IPS-NIHi7 (cell line): ENCODE results near the gene SLC25A24.
"Not testable (repeated sequence)": the region's sequence is repeated elsewhere in the genome, so short reads cannot be mapped to it uniquely, and the experiment has no call there.

ENCODE experiments used
- DNase-seq: peaks from one replicate; pipeline ENCODE4 v3.0.0; 2012; ENCODE audit warnings: mixed read lengths; ENCODE audit errors: extremely low spot score

The SLC25A24 gene

DNA sequence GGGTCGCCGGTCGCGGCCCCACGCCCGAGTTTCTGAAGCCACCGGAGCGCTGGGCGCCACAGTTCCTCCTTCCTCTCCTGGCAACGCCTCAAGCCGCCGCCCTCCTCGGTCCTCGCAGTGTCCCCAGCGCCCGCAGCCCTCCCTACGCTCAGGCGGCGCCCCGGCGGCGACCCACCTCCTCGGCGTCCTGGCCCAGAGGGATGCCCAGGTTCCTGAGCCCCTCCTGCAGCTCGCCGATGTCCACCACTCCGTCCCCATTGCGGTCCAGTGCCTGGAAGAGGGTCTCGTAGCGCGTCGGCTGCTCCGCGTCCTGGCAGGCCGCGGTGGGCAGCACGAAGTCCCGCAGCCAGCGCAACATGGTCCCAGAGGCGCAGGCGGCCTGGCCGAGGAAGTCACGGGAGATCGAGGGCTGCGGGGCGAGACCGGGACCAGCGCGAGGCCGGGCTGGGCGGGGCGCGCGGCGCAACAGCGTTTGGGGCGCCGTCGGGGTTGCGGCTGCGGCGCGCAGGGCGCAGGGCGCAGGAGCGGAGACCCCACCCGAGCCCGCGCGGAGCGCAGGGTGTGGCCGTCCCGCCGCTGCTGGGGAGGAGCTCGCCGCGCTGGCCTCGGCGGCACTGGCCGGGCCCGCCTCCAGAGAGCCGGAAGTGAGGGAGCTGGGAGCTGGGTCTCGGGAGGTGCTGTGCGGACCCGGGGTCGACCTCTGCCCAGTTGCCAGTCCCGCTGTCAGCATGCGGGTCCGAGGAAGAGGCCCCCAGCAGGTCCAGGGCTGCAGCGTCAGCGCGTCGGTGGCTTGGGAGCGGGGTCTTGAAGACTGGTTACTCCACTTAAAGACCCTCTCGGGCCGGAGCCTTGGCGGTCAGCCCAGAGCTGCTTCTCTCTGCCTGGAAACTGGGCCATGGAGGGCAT is at the start of gene SLC25A24:
Gene SLC25A24, minus strand, starts transcription at position 563 of the 906 bp plus-strand sequence. Its CDS starts 205 bp downstream, at position 358.
- DNase-seq, result peak; percentile 91

GRCh38 chr1:108243976-108244375 is 43.8 kb upstream of the SLC25A24 start, which contains the start of gene NBPF4:
Gene NBPF4 (minus strand): TSS chr1:108244076. CDS start chr1:108243761, 315 bp downstream.
- DNase-seq, result not testable (repeated sequence)

DNA sequence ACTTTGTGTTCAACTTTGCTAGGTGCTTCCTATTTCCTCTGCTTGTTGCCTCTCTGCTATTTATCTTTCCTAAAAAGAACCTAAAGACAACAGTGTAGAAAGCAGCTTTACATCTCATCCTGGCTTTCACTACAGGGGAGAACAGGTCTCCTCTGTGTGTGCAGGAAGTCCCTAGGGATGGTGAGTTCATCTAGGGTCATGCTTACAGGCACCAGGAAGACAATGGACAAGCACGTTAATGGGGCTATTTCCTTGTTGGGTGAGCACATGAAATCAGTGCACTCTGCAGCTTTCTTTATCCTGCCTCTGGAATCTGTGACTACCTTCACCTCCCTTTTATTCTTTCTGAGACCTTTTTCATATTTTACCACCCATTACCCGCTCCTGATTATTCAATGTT is 39.3 kb upstream of the SLC25A24 start:
- DNase-seq, result not testable (repeated sequence)

DNA sequence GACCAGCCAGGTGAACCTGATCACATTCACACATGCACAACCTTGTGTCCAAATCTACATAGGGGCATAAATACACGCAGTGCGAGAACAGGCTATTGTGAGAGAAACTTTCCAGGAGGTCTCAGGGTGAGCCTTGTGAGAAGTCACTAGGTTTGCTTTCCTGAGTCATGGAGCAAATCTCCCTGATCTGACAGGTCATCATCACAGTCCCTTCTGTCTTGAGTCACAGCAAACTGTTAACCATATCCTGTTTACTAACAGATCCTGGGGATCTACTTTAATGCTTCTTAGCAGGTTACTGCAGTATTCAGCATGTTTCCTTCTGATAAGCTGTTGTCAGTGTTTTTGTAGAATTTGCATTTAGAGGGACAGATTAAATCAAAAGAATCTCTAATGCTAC is 35.2 kb upstream of the SLC25A24 start:
- not testable (repeated sequence) for DNase-seq

DNA sequence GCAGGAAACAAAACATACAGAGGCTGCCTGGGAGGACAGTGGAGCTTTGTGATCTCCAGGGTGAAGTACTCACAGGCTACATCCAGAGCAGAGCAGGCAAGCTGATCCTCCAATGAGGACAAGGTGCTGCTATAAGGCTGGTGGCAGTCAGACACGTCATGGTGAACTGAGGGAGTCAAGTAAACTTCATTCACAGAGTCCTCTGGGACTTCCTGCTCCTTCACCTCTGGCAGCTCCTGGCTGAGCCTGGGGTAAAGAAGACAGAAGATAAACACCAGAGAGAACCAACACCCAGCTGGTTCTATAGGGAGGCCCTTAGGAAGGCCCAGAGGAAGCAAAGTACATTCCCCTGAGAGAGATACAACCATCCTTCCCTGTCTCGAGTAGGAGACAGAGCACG is 32.0 kb upstream of the SLC25A24 start:
- not testable (repeated sequence) for DNase-seq

DNA sequence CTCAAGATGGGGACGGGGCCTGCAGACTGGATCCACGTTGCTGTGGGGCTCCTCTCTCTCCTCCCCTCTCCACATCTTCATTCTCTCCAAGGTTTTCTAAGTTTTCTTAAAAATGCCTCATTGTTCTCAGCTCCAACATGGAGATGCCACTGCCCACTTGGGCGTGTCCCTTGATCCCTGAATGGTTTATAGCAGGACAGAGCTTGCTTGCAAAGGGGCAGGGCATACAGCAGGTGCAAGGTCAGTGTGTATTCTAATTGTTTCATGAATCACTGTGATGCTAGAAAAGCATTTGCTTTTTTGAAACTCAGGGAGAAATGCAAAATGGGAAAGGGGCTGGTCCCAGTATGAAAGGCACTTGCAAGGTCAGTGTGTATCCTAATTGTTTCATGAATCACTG is 29.8 kb upstream of the SLC25A24 start:
- not testable (repeated sequence) for DNase-seq

GRCh38 chr1:108227772-108228171 is 27.6 kb upstream of the SLC25A24 start:
- DNase-seq, result not testable (repeated sequence)

GRCh38 chr1:108226855-108227254 is 26.7 kb upstream of the SLC25A24 start:
- DNase-seq, result not testable (repeated sequence)

GRCh38 chr1:108223226-108223625 is 23.1 kb upstream of the SLC25A24 start:
- DNase-seq, result not testable (repeated sequence)

DNA sequence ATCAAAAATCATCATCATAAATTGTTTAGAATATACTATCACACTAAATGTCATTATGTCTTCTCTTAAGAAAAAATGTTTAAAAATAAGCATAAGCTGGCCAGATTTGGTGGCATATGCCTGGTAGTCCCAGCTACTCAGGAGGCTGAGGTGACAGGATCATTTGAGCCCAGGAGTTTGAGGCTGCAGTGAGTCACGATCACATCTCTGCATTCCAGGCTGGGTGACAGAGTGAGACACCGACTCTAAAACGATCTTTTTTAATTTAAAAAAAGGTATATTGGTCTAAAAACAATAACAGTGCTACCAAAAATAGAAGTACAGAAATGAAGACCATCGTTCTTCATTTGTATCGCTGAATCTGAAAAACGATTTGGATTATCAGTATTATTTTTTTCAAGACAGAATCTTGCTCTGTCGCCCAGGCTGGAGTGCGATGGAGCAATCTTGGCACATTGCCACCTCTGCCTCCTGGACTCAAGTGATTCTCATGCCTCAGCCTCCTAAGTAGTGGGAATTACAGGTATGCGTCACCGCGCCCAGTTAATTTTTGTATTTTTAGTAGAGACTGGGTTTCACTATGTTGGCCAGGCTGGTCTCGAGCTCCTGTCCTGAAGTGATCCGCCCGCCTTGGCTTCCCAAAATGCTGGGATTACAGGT is 17.5 kb upstream of the SLC25A24 start:
- DNase-seq, result not testable (repeated sequence)

DNA sequence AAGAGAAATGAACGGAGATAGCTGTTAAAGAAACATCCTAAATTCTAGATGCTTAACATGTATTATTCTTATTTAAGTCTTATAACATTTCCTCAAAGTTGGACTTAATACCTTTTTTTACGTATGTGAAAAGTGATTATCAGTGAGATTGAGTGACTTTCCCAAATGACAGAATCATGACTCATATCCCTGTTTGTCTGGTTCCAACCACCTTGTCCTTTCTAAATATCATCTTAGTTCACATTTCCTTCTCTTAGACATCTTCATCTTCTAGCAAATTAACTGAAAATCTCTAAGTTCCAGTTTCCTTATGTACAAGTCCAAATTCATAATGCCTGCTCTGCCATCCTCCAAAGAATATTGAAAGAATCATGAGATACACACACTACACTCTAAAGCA is 16.9 kb upstream of the SLC25A24 start:
- DNase-seq, result not testable (repeated sequence)

GRCh38 chr1:108216028-108216890 is 16.1 kb upstream of the SLC25A24 start:
- not testable (repeated sequence) for DNase-seq

- DNase-seq, result not testable (repeated sequence)
Observed at GRCh38 chr1:108214641-108215465, 14.7 kb upstream of the SLC25A24 start.

DNA sequence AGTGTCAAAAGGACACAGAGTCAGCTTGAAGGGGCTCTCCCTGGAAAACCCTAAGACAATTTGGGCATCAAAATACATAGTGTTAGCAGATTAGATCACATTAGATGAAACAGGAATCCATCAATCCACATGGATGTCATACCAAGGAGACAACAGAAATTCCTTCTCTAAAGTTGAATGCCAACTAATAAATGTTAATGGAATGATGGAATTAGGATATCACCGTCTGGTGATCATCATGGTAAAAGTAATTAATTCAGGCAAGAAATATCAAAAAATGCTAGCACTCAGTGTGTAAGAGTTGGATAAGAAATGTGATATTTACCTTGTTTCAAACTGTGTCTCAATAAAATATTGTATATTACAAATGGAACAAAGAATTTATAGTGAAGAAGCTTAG is 10.9 kb upstream of the SLC25A24 start:
- no peak for DNase-seq

DNA sequence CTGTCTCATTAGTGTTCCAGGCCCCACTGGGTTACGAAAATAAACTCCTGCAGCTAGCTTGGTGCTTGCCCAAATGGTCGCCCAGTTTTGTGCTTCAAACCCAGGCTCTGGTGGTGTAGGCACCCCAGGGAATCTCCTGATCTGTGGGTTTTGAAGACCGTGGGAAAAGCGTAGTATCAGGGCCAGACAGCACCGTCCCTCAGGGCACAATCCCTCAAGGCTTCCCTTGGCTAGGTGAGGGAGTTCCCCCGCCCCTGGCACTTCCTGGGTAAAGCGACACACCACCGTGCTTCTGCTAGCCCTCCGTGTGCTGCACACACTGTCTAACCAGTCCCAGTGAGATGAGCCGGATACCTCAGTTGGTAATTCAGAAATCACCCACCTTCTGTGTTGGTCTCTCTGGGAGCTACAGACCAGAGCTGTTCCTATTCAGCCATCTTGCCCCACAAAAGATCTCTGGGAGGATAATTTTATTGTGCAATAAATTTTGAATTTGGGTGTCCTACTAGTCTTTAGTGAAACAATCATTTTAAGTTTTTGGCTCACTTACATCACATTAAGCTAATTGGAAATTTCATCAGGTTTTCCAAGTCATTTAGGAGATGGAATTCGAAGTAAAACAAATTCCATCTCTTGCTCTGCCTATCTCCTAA is 9.4 kb upstream of the SLC25A24 start:
- DNase-seq, result no peak

GRCh38 chr1:108208724-108209446 is 8.7 kb upstream of the SLC25A24 start:
- no peak for DNase-seq

- DNase-seq, result not testable (repeated sequence)
Observed at GRCh38 chr1:108203582-108203981, 3.4 kb upstream of the SLC25A24 start.

DNA sequence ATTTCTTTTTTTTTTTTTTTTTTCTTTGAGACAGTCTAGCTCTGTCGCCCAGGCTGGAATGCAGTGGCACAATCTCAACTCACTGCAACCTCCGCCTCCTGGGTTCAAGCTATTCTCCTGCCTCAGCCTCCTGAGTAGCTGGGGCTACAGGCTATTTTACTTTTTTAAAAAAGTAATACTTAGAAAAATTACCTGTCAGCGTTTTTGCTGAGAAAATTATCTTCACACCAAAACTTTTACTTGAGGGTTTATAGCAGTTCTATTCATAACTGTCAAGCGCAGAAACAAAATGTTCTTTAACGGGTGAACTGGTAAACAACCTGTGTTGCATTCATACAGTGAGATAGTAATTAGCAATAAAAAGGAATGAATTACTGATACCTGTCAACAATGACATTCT is 1.5 kb upstream of the SLC25A24 start:
- no peak for DNase-seq

DNA sequence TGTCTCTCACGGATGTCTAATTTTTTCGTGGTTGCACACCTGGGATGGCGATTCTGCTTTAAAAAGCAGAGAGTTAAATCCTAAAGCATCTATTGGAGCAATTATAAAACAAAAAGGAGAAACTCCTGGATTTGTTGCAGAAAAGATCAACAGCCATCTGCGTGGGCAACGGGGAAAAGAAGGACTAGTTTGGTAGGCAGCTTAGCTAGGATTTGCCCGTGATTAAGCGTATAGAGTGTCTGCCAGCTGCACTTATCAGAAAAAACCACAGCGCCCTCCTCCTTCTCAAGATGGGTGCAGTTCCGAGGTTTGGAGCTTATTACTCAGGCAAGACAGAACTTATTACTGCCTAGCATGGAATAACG is 526 bp upstream of the SLC25A24 start:
- peak; percentile 28 for DNase-seq
